GM19025 (cell line): ENCODE measurements around the gene GRIP2.

ENCODE experiments used
- ATAC-seq: cut with Tn5 transposase; IDR thresholded peaks from one replicate; pipeline ENCODE4 v1.9.1; 2021; ENCODE audit warnings: mild to moderate bottlenecking, low read depth, moderate library complexity; ENCODE audit not compliant: unreplicated experiment

The GRIP2 gene

GRCh38 chr3:14541646-14542045, 1.5 kb upstream of the GRIP2 start:
- ATAC-seq, result no peak

GRCh38 chr3:14540821-14541385, 761 bp upstream of the GRIP2 start:
- ATAC-seq, result no peak

GRCh38 chr3:14539384-14539741, 779 bp downstream of the GRIP2 start:
- no peak for ATAC-seq

GRCh38 chr3:14538451-14539088, 1.6 kb downstream of the GRIP2 start:
- ATAC-seq, result no peak

- no peak for ATAC-seq
Measured at GRCh38 chr3:14537590-14538450, 2.3 kb downstream of the GRIP2 start.

DNA sequence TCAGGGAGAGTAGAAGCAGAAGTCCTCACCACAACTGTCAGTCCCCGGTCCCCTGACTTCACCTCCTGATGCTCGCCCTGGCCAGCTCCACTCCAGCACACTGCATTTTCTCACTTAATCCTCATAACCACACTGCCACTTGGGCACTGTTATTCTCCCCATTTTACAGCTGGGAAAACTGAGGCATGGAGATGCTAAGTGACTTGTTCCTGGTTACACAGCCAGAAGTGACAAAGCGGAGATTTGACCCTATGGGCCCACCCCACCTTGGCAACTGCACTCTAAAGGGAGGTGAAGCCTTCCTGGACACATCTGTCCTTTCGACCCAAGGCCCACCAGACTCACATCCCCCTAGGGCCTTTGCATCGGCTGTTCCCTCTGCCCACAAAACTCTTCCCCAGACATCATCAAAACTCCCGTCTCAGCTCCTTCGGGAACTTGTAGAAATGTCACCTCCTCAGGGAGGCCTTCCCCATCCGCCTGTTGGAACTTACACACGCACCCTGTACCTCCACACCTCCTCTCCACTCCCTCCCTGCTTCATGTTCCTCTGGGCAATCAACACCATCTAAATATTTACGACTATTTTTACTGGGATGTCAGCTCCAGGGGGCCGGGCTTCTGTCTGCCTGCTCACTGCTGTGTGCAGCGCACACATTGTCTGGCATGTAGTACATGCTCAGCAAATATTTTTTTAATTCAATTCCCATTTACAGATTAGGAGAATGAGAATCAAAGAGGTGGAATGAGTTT, 3.1 kb downstream of the GRIP2 start:
- ATAC-seq, result no peak

GRCh38 chr3:14536055-14536815, 3.9 kb downstream of the GRIP2 start:
- no peak for ATAC-seq

DNA sequence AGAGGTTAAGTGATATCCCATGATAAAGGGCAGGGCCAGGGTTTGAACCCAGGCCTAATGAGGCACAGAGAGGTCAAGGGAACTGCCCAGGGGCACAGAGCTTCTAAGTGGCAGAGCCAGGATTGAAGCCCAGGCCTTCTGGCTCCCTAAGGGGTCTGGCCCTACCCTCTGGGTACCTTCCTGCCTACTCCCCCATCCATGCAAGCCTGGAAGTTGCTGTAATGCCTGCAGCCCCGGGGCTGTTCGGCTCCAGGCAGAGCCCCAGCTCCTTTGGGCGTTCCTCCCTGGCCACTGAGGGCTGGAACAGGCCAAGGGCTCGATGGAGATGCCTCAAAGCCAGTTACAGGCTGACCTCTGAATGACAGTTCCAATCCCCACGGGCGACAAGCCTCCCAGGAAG, 4.5 kb downstream of the GRIP2 start:
- ATAC-seq, result no peak

- no peak for ATAC-seq
Measured at GRCh38 chr3:14534516-14535191, 5.5 kb downstream of the GRIP2 start.

GRCh38 chr3:14533457-14533958, 6.6 kb downstream of the GRIP2 start:
- no peak for ATAC-seq

- ATAC-seq, result no peak
Measured at GRCh38 chr3:14532691-14533456, 7.3 kb downstream of the GRIP2 start.

DNA sequence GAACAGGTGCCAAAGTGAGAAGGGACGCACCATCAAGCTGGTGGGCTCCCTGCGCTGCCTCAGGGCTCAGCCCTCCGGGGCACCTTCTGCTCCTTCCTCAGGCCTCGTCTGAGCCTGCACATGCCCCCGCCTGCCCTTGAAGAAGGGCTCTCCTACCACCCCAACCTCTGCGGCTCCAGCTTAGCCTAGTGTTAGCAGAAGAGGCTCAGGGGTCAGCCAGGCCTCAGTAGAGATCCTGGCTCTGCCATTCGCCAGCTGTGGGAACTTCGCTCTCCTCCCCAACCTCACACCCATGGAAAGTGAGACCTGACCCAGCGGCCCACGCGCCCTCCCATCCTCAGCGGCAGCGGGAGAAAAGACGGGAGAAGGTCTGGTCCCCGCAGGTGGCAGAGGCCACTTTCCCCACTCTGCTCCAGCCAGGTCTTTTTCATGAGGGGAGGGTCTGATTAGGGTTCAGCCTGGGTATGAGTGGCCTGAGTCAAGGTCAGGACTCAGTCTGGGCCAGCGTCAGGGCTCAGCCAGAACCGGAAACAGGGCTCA, 8.2 kb downstream of the GRIP2 start:
- ATAC-seq, result no peak

DNA sequence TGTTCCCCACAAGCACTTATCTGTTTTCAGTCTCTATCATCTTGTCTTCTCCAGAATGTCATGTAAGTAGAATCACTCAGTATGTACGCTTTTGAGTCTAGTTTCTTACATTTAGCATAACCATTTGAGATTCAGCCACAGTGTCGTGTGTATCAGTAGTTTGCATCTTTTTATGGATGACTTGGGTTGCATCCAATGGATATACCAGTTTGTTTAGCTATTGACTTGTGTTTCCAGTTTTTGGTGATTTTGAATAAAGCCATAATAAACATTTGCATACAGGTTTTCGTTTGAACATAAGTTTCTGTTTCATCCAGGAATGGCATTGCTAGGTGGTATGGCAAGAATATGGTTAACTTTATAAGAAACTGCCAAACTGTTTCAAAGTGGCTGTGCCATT, 12.1 kb downstream of the GRIP2 start:
- ATAC-seq, result no peak

- no peak for ATAC-seq
Measured at GRCh38 chr3:14525685-14526631, 14.2 kb downstream of the GRIP2 start.

- no peak for ATAC-seq
Measured at GRCh38 chr3:14524920-14525660, 15.1 kb downstream of the GRIP2 start.

DNA sequence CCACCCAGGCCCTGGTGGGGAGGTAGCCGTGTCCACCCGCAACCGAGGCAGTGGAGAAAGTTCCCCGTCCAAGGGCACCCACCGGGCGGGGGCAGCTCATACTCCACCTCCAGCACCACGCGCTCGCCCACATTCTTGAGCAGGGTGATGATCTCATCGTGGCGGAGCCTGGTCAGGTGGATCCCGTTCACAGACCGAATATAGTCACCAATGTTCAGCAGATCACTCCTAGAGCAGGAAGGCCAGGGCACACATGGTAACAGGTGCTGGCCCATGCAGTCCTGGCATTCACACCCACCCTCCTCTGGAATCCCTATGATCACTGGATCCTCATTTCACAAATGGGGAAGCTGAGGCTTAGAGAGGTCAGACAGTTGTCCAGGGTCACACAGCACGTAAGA, 15.8 kb downstream of the GRIP2 start:
- ATAC-seq, result no peak

DNA sequence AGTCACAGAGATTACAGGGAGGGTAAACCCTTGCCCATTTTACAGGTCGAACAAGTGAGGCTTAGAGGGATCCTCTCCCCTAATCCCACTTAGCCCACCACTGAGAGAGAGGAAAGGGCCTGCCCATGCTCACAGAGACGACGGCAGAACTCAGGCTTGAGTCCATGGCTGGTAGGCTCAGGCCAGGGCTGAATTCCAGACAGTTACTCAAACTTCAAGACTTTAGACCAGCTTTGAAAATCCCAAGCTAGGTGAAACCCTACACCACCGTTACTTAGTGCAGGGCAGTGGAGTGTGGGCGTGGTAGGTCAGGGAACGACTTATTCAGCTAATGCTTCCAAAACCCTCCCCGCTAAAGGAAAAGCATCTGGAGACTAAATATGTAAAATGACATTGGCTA, 16.4 kb downstream of the GRIP2 start:
- ATAC-seq, result no peak
